Hematopoietic multipotent progenitor cell treated with erythropoietin and hydrocortisone succinate and interleukin-3 and kit ligand, for 8 days (in vitro differentiated cells): Measurements from ENCODE around the gene FLT1.

ENCODE experiments used
- DNase-seq: peaks from one replicate; pipeline ENCODE4 v3.0.0-alpha.2; 2015

The FLT1 gene

DNA sequence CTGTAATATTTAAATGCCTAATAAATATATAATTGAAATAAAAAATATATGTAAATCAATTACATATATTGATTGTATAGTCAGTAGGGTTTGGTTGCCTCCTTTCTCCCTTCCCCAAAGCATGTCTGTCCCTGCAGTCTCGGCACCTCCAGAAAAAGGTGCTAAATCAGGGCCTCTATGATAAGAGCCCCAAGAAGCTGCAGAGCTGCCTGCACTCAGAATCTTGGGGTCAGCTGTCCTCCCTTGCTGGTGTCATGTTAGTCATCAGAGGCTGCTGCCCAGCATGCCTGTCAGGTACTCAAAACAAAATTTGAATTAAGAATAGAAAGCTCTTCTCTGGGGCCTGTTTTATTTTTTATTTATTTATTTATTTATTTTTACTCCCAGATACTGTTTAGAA lies 9.8 kb downstream of the FLT1 start:
- no peak for DNase-seq

GRCh38 chr13:28483313-28483931 lies 11.5 kb downstream of the FLT1 start:
- DNase-seq: no peak

- DNase-seq: no peak
Measured at GRCh38 chr13:28479005-28479404, 15.9 kb downstream of the FLT1 start.

- DNase-seq: no peak
Measured at GRCh38 chr13:28478127-28478526, 16.8 kb downstream of the FLT1 start.

GRCh38 chr13:28477709-28477973 lies 17.3 kb downstream of the FLT1 start:
- no peak for DNase-seq

- DNase-seq: no peak
Measured at GRCh38 chr13:28476919-28477708, 17.8 kb downstream of the FLT1 start.

- no peak for DNase-seq
Measured at GRCh38 chr13:28475916-28476725, 18.8 kb downstream of the FLT1 start.

DNA sequence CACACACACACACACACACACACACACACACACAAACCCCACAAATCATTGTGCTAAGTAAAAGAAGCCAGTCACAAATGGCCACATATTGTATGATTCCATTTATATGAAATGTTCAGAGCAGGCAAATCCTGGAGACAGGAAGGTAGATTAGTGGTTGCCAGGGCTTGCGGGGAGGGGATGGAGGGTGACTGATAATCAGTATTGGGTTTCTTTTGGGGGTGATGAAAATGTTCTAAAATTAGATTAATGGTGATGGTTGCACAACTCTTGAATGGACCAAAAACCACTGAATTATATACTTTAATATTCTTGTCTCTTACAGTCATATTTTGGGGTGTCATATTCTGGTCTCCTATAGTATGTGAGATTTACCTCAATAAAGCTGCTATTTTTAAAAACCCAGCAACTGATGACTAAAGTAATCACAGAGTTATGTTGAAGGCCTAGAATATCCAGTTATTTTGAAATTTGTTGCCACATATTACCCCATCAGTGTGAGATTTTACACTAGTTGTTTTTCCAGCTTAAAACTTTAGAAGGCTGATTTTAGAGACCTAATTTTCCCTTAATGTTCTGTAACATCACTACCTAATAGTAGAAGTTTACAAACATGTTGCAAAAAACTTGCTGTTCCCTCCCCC lies 20.3 kb downstream of the FLT1 start:
- DNase-seq: no peak

DNA sequence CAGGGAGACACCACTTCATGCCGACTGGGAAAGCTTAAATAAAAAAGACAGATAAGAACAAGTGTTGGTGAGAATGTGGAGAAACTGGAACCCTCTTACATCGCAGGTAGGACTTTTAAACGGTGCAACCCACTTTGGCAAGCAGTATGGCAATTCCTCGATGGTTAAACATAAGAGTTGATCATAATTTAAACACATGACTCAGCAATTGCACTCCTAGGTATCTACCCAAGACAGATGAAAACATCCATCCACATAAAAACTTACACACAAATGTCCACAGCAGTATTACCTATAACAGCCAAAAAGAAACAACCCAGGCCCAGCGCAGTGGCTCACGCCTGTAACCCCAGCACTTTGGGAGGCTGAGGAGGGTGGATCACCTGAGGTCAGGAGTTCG lies 21.9 kb downstream of the FLT1 start:
- DNase-seq: no peak

DNA sequence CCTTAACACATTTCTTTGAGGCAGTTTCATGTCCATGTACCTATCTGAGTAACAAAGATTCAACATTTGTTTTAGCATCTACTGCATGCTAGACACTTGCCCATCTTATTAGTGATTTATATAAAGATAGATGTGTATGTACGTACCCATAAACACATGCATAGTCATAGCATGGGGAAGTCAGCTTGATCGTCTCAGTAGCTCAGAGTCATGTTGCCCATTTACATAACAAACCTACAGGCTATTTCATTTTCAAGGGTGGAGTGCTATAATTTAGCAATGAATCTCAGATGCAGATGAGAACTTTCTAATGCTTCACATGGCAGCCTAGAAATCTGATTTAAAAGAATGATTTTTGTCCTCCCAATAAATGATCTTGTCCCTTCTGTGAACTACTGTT lies 23.5 kb downstream of the FLT1 start:
- DNase-seq: no peak

- DNase-seq: no peak
Measured at GRCh38 chr13:28470296-28470695, 24.6 kb downstream of the FLT1 start.

DNA sequence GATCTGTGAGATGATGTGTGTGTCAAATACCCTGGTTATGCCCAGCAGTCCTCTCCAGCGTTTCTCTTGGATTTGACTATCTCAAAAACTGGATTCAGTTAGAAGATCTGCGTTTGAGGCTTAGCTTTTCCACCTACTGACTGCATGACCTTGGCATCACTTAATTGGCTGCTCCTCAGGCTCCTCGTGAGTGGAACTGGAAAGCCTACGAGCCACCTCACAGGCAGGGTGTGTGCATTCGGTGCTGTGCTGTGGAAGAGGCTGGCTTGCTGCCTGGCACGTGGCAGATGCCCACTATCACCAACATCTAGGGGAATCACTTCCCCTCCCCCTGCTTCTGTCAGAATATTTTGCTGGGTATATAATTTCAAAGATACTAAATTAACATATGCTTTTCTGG lies 25.6 kb downstream of the FLT1 start:
- DNase-seq: no peak

DNA sequence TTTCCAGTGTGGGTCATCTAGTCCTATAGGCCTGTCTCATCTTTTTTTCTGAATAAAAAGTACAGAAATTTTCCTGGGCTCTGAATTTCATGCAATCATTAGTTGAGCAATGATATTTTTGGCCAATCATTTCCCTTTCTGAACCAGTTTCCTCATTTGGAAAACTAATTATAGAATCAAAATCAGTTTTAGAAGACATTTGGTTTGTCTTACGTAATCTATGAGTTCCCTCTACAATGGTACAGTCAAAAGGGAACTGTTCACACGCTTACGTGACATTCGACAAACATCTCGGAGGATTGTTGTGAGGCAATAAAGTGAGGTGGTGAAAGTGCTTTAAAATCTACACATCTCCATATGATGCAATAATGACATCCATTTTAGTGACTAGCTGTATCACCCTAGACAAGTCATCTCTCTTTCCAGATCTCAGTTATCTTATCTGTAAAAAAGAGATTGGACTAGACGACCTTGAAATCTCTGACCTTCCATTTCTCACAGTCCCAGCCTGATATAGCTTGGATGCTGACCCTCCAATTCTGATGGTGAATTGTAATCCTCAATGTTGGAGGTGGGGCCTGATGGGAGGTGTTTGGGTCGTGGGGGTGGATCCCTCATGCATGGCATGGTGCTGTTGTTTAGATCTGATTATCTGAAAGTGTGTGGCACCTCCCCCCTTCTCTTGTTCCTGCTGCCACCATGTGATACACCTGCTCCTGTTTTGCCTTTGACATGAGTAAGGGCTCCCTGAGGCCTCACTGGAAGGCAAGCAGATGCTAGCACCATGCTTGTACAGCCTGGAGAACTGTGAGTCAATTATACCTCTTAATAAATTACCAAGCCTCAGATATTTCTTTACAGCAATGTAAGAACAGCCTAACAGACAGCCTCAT lies 26.7 kb downstream of the FLT1 start:
- peak; percentile 26 for DNase-seq

DNA sequence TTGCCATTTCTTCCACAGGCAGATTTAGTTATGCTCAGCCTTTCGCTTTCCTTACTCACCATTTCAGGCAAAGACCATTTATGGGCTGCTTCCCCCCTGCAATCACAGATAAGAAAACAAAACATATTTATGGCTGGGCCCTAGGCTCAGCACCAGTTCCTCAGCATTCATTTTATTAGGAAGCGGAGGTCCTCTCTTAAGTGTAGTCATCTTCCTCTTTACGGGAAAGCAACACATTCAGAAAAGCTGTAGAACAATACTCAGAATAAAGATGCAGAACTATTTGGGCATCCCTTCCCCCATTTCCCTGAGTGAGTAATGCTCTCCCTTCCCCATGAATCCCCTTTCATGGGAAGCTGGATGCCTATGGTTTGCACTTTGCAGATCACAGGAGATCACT lies 27.9 kb downstream of the FLT1 start:
- no peak for DNase-seq

DNA sequence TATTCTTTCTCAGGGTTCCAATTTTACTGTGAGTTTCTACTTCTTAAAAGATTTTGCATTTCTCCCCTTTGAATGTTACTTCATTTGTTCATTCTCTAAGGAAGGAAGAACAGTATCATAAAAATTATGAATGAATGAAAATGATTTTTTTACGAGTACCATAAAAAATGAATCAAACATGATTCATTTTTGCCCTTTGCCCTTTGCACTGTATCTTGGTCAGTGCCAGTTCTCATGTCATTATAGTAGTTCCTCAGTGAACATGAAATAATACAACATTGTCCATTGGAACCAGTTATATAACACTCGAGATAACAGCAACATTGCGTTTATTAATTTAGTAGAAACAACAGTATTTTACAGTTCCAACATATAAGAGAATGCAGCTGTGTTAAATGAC lies 28.8 kb downstream of the FLT1 start:
- DNase-seq: no peak

DNA sequence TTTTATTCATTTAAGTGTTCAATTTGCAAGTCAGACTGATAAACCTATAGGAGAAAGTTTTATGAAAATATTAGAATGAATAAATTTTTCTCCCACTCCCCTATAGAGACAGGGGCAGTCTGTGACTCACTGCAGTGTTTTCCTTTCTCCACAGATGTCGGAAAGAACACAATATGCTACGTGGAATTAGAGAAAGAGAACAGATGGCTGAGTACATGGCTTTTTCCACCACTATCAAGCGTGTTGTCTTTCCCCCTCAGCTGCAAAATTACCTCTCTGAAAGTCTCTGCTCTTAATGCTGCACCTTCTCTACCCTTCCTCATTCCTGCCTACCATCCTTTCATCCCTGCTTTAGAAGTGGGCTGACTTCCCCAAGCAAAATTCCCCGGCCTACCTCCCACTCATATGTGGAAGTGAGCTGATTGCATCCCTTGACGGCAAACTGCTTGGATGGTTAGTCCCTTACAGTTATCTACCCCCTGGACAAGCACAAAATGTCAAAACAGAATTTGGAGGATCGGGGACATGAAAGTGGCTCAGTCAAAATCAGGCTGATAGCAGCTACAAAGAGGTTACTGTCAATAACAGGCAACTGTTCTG lies 30.0 kb downstream of the FLT1 start:
- no peak for DNase-seq

DNA sequence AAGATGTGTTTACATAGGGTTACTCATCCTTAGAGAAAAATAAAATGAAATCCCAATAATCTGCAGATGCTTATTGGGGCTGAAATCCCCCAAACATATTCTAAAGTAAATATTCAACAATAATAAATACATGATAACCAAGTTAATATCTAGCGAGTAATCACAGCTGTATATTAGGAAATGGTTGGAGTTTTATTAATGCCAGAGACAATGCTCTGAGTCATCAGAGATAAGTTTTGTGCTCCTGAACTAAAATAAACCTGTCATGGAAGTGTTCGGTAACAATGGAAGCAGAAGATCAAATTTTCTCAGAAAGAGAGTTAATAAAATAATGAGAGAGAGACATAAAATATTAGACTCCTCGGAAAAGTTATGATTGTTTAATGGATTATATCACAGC lies 31.4 kb downstream of the FLT1 start:
- DNase-seq: no peak

DNA sequence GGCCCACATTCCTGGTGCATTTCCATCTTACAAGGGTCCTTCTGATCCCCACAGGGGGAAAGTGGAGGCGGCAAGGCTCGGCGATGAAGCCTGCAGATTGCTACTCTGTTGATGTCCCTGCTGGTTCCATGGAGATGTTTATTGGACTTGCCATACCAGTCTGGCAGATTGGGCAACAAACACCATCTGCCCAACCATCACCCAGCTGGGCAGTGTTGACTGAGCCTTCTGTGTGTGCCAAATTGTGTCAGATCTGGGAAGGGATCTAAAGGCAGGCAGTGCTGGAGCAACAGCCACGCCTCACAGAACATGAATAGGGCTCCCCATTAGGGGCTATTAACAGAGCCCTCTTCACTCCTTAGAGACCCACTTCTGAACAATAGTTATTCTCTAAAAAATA lies 35.0 kb downstream of the FLT1 start:
- DNase-seq: no peak

- DNase-seq: no peak
Measured at GRCh38 chr13:28458608-28459007, 36.3 kb downstream of the FLT1 start.

GRCh38 chr13:28458051-28458450 lies 36.9 kb downstream of the FLT1 start:
- DNase-seq: no peak

GRCh38 chr13:28457521-28457920 lies 37.4 kb downstream of the FLT1 start:
- DNase-seq: no peak

DNA sequence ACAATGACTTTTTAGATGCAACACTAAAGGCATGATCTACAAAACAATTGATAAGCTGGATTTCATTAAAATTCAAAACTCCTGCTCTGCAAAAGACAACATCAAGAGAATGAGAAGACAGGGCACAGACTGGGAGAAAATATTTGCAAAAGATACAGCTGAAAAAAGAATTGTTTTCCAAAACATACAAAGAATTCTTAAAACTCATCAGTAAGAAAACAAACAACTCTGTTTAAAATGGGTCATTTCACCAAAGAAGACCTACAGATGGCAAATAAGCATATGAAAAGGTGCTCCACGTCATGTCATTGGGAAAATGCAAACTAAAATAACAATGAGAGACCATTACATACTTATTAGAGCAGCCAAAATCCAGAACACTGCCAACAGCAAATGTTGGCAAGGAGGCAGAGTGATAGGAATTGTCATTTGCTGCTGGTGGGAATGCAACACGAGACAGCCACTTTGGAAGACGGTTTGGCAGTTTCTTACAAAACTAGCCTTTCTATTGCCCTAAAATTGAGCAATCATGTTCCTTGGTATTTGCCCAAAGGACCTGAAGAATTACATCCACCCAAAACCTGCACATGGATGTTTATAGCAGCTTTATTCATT lies 39.2 kb downstream of the FLT1 start:
- no peak for DNase-seq
